Lower lobe of right lung (tissue), 2 donors: Measurements from ENCODE around the gene ZDHHC11B. TPM values are rescaled to one million over a fixed set of nuclear protein-coding genes. Genes with fewer than 3 reads are reported as not detected.

Source experiments
- ATAC-seq, 2 donors: fragments of 200-7000 bp; cut with Tn5 transposase; one replicate each; pipeline ENCODE4 v1.9.1; 2020 to 2022; ENCODE audit warnings: mild to moderate bottlenecking in 2 of 2, moderate library complexity in 2 of 2
- DNase-seq: peaks from one replicate; pipeline ENCODE4 v3.0.0-alpha.2; 2020
- H3K27ac ChIP-seq: fragments of 200-600 bp; one replicate; pipeline ENCODE4 v1.8.0; 2022
- H3K27me3 ChIP-seq: fragments of 200-600 bp; one replicate; pipeline ENCODE4 v1.8.0; 2022; ENCODE audit warnings: low read depth
- H3K36me3 ChIP-seq: fragments of 200-600 bp; one replicate; pipeline ENCODE4 v1.8.0; 2022; ENCODE audit warnings: mild to moderate bottlenecking
- H3K4me1 ChIP-seq: fragments of 200-600 bp; one replicate; pipeline ENCODE4 v1.8.0; 2022
- H3K4me3 ChIP-seq: fragments of 200-600 bp; one replicate; pipeline ENCODE4 v1.8.0; 2022; ENCODE audit warnings: mild to moderate bottlenecking
- H3K9me3 ChIP-seq: fragments of 200-600 bp; one replicate; pipeline ENCODE4 v1.8.0; 2022
- intact Hi-C: fragments of 100-400 bp; cut with DNase I; formaldehyde crosslinking; loops from one replicate; pipeline ENCODE4 v1.11.0; 2022
- total RNA-seq: library from RNA; stranded (reverse); fragmentation: NEBNext Ultra II Directional; extraction: Animal tissue kit (Norgen Biotek cat#: 25700); gene quantifications from one replicate; pipeline ENCODE4 v1.2.1, GENCODE V29; 2021
- TF ChIP-seq, protein P1 (sequence below): fragments of 200-600 bp; IDR thresholded peaks from one replicate; pipeline ENCODE4 v1.8.0; 2022; ENCODE audit warnings: antibody characterized with exemption, mild to moderate bottlenecking
- donor health status: DM: no; HTN: yes; CAD: no; lungs with severe emphysema.

Gene ZDHHC11B
- total RNA-seq, 1 donor from 2014 or later: 14.9 TPM

DNA sequence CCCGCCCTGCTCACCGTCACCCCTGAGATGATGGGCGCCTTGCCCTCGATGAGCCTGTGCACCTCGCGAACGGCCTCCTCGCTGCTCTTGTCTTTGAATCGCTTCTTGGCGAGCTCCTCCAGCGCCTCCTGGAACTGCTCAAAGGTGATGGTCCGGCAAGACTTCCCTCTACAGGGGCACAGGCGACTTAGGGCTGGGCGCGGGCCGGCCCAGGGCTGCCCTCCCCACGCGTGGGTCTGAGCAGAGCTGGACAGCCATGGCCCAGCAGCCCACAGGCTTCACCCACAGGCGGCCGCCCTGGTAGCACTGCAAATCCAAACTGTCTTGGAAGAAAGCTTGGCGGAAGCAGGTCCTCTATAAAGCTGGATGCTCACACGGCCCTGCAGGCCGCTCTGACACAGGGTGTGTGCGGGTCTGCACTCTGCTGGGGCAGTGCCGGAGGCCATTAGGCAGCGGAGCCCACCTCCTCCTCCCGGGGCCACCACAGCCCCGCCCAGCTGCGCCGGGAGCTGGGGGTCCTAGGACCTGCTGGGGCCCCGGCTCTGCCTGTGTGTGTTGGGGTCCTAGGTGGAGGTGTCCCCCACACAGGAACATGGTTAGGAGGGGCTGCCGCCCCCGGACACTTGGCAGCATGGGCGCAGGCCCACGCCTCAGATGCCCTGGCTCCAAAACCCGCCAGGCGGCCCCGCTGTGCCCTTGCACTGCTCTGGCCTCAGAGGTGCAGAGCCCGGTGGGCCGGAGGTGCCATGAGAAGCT lies 118.4 kb downstream of the ZDHHC11B start:
- peak; percentile 41 for DNase-seq
- TF ChIP-seq, protein P1, sequence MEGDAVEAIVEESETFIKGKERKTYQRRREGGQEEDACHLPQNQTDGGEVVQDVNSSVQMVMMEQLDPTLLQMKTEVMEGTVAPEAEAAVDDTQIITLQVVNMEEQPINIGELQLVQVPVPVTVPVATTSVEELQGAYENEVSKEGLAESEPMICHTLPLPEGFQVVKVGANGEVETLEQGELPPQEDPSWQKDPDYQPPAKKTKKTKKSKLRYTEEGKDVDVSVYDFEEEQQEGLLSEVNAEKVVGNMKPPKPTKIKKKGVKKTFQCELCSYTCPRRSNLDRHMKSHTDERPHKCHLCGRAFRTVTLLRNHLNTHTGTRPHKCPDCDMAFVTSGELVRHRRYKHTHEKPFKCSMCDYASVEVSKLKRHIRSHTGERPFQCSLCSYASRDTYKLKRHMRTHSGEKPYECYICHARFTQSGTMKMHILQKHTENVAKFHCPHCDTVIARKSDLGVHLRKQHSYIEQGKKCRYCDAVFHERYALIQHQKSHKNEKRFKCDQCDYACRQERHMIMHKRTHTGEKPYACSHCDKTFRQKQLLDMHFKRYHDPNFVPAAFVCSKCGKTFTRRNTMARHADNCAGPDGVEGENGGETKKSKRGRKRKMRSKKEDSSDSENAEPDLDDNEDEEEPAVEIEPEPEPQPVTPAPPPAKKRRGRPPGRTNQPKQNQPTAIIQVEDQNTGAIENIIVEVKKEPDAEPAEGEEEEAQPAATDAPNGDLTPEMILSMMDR: no peak
- H3K4me3 ChIP-seq: no peak overlapping the region
- H3K27me3 ChIP-seq: no peaks in the 10 kb centered on the region
- no peak for ATAC-seq
- no peaks in the 10 kb centered on the region for H3K9me3 ChIP-seq
- H3K27ac ChIP-seq: no peak overlapping the region
- peaks cover under 1% of the 10 kb centered on the region for H3K4me1 ChIP-seq
- peaks cover 46% of the 10 kb centered on the region for H3K36me3 ChIP-seq
- intact Hi-C loops: no loop called here

DNA sequence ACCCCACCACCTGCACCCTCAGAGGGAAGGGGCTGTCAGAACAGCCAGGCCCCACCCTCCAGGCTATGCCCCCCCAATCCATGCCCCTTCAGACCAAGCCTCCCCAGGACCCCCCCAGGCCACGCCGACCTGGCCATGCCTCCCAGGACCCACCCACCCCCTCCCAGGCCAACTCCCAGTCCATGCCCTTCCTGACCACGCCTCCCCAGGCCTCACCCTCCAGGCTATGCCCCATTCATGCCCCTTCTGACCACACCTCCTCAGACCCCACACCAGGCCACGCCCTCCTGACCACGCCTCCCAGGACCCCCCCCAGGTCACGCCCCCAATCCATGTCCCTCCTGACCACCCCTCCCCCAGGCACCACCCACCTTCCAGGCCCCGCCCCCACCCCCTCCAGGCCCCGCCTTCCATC lies 119.0 kb downstream of the ZDHHC11B start:
- H3K27me3 ChIP-seq: no peaks in the 10 kb centered on the region
- H3K4me3 ChIP-seq: no peak overlapping the region
- H3K4me1 ChIP-seq: no peaks in the 10 kb centered on the region
- H3K27ac ChIP-seq: no peak overlapping the region
- H3K9me3 ChIP-seq: no peaks in the 10 kb centered on the region
- peak; percentile 42 for DNase-seq
- peaks cover 50% of the 10 kb centered on the region for H3K36me3 ChIP-seq
- intact Hi-C loops: no loop called here
- TF ChIP-seq, protein P1: no peak
- ATAC-seq: no peak

DNA sequence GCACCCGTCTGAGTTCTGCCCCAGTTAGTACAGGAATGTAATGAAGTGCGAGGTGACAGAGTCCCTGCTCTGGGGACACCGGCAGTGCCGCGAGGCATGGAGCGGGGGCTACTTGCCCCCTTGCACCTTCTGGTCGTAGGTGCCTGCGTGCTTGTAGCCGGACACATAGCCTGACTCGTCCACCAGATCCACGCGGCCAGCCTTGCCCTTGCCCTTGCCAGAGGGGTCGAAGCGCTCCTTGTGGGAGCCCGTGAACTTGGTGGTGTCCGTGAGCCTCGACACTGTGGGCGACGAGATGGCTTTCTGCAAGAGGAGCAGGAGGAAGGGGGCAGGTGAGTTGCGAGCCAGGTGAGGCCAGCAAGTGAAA lies 119.6 kb downstream of the ZDHHC11B start:
- DNase-seq (peak; percentile 38), ATAC-seq (no peak)
- intact Hi-C loops: no loop called here
- H3K36me3 ChIP-seq: peaks cover 53% of the 10 kb centered on the region
- no peaks in the 10 kb centered on the region for H3K27me3 ChIP-seq
- H3K9me3 ChIP-seq: no peaks in the 10 kb centered on the region
- no peak overlapping the region for H3K27ac ChIP-seq
- H3K4me3 ChIP-seq: no peak overlapping the region
- TF ChIP-seq, protein P1: no peak
- H3K4me1 ChIP-seq: no peaks in the 10 kb centered on the region

GRCh38 chr5:664343-664993 lies 120.1 kb downstream of the ZDHHC11B start:
- no peak for ATAC-seq
- H3K4me3 ChIP-seq: no peak overlapping the region
- peaks cover 58% of the 10 kb centered on the region for H3K36me3 ChIP-seq
- no peak overlapping the region for H3K27ac ChIP-seq
- TF ChIP-seq, protein P1: no peak
- no peaks in the 10 kb centered on the region for H3K27me3 ChIP-seq
- intact Hi-C loops: no loop called here
- no peaks in the 10 kb centered on the region for H3K4me1 ChIP-seq
- peak; percentile 47 for DNase-seq
- no peaks in the 10 kb centered on the region for H3K9me3 ChIP-seq

DNA sequence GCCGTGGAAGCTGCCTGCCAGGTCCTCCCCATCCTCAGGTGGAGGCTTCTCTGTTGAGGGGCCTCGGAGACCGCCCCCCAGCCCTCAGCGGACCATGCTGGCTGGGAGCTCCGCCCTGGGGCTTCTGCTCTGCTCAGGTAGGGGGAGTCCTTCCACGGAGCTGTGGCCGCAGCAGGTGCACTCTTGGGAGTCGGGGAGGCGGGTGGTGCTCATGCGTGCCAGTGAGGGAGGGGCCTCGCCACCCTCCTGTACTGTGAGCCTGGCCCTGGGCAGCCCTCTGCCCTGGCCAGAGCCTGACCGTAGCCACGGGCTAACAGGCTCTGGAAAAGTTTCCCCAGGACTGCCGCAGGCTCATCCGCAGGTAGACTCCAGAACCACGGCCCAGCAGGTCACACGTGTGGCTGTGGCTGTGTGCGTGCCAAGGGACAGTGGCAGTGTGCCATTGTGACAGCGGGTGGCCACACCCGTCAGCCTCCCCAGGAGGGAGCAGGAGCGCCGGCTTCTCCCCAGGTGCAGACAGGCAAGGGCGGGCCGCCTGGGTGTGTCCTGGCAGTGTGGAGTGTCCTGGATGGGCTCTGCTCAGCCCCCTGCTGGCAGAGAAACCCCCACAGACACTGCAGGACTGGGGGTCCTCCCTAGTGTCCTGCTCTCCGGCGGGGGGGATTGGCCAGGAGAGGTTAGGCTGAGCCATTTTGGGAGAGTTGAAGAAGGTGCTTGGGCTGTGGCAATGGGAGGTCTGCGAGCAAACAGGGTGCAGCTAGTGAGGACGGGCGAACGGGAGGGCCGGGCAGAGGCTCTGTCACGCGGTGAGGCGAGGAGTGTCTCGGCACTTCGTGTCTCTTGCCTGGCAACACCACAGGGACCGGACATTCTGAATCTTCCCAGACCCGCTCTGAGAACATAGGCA lies 120.8 kb downstream of the ZDHHC11B start:
- Histone ChIP-seq H3K9me3 (no peaks in the 10 kb centered on the region), H3K27me3 (no peaks in the 10 kb centered on the region), H3K36me3 (peaks cover 59% of the 10 kb centered on the region), H3K4me3 (no peak overlapping the region), H3K4me1 (no peaks in the 10 kb centered on the region), H3K27ac (no peak overlapping the region)
- DNase-seq: peak; percentile 47
- TF ChIP-seq, protein P1: no peak
- peak; percentile 13 to 15 for ATAC-seq
- intact Hi-C loops: no loop called here
